ENCODE data around the gene COBL.

Gene COBL

DNA sequence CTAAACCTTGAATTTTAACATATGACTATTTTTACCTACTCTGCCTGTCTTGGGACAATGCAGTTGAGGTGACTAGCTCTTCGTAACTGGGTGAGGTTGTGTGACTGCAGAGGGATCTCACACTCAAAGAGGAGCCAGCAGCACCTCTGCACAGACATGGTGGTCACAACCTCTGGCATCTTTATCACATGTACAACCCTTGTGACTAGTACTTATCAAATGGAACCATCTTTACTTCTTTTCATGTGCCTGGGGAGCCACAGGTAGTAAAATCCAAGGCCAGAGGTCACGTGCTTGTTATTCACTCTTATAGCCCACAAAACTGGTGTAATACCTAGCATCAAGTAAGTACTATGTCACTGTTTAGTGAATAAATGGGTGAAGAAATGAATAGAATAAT lies 244.3 kb downstream of the COBL start:
- DNase-seq = no peak

DNA sequence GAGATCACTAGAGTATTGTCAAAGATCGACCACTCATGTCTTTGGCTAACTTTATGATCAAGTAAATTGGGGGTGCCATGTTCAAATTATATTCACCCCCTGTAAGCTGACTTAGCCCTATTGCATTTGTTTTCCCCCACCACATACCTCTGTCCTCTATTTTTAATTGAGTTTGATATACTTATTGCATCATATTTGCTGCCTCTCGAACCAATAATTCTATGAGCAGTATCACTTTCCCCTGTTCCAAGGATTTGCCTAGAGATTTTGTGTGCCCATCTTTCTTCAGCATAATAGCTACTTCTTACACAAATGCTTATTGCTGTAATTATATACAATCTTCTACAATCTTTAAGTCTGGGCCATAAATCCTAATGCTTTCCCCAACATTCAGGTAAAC lies 245.2 kb downstream of the COBL start:
- no peak for DNase-seq

DNA sequence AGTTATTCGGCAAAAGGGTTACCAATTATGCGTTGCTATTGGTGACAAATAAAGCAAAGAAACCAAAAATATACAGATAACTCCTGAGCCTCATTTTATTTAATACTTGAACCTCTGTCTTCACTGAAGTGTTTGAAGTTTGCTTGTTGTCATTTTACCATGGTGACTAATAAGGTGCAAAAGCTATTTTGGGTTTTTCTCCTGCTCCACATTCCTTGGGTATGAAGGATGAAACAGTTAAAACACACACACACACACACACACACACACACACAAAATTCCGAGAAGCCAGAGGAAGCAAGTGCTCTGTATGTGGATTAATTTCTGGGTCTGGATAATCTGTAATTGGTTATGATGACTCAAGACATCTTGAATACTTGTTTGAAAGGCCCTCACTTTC lies 246.5 kb downstream of the COBL start:
- DNase-seq = no peak

DNA sequence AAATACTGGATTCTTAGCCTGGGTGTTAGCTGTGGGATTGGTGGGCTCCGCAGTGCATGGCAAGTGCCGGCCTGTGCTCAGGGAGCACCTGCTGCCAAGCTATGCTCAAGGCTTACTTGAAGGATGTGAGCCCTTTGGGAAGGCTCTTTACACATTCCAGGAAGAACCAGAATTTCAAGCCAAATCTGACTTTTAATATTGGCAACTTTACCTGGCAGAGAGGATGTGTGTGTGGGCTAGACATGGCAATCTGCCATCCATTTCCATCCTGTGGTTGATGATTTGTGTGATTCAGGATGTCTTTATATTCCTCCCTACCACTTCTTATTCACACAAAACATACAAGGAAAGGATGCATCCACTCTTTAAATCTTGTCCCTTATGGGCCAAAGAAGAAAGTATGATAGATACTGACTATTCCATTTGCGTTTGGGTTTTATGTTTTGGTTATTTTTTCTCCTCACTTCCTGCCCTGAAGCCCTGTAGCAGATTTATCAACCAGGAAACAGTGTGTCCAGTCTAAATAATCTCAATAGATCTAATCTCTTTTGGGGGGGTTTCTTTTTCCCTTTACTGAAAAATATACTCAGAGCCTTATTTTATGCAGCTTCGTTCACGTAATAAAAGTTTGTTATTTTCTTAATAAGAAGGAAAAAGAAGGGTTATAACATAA lies 247.1 kb downstream of the COBL start:
- no peak for DNase-seq

DNA sequence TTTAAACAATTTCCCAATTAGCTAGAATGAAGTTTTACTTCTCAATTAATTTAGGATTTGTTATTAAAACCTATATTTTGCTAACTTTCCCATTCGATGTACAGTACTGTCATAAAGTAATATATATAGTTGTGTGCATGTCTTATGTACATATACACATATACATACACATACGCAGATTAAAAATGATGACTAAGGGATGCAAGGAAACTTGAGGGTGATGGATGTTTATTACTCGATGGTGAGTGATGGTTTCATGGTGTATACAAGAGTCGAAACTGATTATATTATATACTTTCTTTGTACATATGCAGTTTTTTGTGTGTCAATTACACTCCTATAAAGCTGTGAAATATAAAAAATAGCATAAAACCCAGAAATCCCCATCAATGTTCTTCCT lies 248.2 kb downstream of the COBL start:
- no peak for DNase-seq

DNA sequence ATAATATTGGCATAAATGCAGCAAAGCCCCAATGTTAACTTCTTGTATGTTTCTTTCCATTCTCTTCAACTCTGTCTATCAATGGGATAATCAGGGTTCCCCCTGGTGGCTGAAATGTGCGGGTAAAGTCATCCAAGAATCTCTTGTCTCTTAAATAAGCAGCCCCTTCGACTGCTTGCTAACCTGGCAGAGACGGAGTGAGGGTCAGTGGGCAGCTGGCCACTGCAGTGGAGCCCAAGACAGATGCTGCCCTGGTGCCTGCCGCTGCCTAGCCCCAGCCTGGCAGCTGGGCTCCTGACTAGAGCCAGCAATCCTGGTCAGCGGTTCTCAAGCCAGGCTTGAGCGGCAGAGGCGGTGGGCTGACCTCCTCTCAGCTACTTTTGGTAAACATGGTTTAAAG lies 248.9 kb downstream of the COBL start:
- no peak for DNase-seq

DNA sequence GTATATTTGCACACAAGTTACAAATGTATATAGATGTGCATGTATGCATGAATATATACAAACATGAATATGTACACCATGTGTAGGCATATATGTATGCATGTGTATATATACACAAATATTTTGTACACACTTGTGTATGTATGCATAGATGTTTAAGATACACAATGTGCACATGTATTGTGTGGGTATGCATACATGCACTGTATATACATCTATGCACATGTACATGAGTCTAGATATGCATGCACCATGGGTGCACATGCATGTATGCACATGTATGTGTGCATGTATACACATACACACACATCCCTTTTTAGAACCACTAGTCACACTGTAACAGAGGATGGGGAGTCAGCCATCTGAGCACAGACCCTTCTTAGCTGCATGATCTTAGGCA lies 249.4 kb downstream of the COBL start:
- no peak for DNase-seq

DNA sequence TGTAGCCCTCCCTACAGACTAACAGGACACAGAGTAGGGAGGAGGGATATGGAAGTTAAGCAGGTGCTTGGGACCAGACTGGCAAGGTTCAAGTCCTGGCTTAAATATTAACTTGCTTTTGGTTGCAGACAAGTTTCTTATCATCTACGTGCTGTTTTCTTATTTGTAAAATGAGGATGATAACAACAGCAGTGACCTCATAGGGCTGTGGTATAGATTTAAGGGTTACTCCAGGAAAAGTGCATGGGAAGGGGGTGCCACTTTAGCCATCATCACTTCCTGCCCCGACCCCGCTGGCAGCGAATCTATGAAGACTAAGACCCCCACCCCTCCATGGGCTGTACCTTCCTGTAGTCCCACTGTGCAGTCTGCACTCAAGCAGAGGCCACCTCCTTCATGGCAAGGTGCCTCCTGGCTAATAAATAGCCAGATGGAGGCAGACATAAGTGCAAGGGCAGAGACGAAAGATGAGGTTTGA lies 250.2 kb downstream of the COBL start:
- DNase-seq = no peak

DNA sequence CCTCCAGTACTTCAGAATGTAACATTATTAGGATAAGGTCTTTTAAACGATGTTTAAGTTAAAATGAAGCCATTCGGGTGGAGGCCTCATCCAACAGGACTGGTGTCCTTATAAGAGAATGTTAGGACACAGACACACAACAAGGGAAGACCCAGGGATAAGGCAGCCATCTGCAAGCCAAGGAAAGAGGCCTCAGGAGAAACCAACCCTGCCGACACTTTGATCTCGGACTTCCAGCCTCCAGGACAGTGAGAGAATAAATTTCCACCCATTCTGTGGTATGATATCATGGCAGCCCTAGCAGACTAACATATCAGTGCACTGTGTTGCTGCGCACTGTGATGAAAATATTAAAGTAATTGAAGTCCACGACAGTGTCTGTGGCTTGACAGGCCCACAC lies 250.8 kb downstream of the COBL start:
- DNase-seq = no peak

DNA sequence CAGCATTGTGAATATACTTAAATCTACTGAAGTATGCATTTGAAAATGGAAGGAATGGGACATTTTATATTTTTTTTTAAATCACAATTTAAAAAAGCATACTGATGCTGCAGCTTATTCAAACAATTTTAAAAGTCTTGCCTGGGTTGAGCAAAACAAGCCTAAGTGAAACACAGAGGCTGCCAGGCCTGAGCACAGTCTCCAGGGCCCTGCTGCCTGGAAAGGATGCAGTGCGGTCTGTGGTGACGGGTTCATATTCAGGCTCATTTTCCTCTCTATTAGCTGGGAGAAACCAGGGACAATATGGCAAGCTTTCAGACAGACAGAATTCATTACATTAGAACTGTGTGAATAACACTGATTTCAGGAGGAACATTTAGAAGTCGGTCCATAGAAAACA lies 251.9 kb downstream of the COBL start:
- DNase-seq = no peak

DNA sequence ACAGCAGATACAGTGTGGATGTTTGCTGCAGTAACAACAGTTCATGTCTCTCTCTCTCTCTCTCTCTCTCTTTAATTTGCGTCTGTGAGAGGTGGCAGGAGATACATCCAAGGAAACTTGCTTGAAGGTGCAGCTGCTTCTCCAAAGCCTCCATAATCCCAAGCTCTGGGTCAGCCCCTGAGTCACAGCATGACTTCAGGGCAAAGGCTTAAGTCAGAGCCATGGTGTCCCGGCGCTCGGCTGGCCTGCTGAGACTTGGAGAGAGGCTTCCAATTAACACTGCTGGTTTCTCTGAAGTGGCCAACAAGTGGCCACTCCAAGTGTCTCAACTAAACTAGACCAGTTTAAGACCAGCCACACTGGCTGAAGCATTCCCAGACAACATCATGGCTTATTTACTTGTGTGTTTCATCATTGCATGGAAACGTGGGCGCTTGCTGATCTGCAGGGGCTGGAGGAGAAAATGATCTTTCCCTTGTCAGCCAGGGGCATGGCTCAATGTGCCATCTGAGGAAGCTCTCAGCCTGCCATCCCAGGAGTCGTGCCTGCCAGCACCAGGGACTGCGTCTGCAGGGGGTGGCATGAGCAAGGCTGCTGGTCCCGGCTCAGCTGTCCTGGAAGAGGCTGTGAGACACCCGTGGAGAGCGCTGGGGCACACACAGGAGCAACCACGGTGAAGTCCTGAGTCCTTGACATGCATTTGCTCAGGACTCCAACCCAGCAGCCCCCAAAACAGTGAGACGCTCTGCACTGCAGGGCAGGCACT lies 254.2 kb downstream of the COBL start:
- DNase-seq = no peak

DNA sequence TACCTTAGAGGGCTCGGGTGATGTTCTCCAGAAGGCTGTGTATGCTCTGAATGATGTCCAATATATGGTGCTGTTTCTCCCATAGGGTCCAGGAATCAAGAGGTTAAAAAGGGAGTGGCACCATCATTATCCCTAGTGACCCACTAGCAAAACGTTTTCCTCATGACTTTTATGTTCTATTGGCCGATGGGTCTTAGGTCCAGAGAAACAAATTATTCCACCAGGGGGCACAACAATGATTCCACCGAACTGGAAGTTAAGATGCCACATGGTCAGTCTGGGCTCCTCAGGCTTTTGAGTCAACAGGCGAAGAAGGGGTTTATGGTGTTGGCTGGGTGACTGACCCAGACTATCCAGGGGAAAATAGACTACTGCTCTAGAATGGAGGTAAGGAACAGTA lies 256.1 kb downstream of the COBL start:
- DNase-seq = no peak

DNA sequence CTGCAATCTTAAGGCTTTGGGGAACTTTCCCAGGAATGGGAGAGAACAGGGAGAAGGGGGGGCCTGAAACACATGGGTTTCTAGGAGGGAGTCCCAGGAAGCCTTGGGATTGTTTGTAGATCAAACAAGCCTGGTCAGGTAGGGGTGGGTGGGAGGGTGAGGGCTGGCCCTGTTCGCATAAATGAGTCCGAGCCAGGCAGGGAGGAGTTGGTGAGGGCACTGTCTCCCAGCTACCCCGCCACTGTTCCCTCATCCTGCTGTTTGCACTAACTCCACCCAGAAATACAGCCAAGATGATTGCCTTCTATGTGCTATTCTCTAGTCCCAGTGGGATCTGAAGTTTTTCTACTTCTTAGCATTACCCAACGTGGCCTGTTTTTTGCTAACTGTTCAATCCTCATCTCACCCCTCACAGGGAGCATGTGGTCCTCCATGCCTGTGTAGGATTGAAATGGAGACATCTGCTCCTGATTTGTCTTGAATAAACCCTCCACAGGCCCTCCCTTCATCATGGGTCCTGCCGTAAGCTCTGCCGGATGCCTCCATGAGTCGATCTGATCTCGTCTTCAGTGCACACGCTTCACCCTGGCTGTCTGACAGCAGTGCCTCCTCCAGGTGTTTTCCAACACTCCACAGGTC lies 257.0 kb downstream of the COBL start:
- DNase-seq = no peak

DNA sequence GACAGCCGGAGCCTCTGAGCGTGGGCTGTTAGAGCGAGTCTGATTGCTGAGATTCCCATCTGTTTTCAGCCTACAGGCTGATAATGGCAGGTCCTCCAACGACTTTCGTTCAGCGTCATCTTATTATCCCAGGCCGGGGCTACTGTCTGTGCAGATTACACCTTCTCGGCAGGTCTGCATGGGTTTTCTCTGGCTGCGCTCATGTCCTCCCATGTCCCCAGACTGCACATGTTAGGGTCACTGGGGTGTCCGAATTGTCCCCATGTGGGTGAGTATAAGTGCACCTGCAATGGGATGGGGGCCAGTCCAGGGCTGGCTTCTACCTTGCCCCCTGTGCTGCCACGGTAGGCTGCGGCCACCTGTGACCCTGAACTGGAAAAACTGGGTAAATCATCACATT lies 257.8 kb downstream of the COBL start:
- DNase-seq = no peak

DNA sequence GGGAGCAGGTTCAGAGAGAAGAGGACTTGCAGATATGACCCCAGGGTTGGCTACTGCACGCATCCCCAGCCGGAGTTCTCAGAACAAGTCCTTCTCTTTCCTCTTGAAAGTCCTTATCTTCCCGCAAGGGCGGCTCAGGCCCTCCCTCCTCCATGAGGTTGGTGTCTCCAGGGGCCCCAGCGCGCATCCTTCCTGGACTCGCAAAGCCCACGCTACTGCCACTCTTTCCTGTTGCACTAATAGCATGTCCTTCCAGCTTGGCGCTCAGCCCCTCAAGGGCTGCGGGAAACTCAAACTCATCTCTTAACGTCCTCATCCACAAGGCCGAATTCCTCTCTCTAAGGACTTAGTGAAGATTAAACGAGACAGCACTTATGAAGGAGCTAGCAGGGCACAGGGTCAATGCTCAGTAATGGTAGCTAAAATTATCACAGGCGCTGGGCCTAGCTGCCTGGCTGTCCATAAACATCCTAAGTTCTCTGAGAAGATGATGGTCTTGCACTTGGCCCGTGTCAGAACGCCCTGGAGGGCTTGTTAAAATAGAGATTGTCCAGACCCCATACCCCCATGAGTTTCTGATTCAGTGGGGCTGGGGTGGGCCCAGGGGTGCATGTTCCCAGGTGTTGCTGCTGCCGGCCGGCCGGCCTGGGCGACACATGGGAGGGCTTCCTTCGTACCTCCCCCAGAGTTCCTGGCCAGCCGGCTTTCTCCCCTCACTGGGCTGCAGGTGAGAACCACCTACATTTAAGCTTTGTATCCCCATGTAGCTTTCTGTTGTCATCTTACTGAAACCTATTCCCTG lies 261.4 kb downstream of the COBL start:
- DNase-seq = no peak

DNA sequence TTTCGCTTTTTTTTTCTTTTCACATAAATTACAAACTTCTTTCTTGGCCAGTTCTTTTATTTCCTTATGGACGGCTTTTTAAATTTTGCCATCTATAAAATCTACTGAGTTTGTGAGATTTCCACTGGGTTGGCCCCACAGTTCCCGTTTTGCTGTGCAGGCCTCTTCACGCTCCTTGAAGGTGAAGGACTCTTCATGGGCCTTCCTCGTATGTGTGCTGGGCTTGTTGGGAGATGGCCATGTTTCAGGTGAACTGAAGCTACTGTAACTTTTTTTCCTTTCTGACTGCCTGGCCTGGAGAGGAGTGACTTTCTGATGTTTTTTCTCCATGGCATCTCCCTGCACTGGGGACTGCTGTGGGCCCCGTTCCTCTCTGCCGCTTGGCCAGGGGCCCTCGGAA lies 262.4 kb downstream of the COBL start:
- DNase-seq = no peak

DNA sequence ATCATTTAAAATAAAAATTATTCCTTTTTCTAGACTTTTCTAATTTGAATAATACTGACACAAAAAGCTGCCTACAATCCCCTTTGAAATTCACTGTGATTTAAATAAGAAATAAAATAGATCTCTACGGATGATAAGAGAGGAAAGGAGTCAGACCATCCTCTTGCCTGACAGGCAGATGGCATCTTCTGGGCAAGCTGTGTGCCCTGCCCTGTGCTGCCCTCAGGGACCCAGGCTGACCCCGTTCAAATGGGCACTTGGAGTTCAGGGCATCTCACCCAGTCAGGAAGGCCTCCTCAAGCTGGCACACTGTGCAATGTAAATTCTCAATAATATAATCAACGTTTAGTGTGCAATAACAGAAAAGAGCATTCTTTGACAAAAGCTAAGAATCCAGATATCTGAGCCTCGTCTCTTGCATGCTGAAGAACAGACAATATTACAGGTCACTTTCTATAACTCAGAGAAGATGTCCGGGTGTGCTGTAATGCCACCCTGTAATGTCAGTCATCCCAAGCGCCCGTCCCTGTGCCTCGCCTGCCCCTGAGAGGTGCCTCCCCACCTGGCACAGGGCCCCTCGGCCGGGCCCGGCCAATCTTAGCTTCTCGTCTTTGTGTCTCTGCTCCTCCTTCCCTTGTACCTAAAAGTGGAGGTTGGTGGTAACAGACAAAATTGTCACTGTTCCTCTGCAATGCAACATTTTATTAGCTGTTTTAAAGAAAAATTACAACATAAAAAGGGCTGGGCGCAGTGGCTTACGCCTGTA lies 263.3 kb downstream of the COBL start:
- DNase-seq = no peak

DNA sequence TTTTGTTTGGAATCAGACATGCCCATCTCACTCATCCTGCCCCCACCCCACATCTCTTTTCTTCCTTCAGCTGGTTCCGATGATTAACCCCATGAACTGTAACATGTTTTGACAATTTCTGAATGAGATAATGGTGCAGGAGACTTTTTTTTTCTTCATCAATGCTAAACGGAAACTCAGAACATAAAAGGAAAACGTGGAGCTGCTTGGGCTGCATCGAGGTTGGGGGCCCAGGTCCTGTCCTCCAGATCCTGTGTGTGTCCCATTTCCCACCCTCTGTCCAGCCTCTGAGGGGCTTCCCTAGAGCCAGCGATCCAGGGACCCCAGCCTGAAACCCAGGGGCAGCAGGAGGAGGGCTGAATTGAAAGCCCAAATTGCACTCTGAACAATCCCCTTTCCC lies 270.1 kb downstream of the COBL start:
- no peak for DNase-seq

DNA sequence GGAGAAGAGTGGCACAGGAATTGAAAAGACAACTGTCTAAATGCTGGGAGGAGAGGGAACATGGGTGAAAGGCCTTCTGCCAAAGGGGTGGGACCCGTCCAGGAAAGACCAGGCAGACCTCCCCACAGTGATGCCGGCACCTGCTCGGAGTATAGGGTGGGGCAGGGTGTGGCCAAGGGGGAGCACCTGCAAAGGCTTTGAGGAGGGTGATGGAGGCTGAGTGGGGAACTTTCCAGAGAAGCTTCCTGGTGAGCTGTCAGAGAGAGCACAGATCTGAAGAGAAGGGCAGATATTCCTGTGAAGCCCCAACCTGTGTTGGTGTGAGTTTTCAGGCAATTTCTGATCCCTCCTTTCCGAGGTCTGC lies 270.5 kb downstream of the COBL start:
- DNase-seq = no peak

DNA sequence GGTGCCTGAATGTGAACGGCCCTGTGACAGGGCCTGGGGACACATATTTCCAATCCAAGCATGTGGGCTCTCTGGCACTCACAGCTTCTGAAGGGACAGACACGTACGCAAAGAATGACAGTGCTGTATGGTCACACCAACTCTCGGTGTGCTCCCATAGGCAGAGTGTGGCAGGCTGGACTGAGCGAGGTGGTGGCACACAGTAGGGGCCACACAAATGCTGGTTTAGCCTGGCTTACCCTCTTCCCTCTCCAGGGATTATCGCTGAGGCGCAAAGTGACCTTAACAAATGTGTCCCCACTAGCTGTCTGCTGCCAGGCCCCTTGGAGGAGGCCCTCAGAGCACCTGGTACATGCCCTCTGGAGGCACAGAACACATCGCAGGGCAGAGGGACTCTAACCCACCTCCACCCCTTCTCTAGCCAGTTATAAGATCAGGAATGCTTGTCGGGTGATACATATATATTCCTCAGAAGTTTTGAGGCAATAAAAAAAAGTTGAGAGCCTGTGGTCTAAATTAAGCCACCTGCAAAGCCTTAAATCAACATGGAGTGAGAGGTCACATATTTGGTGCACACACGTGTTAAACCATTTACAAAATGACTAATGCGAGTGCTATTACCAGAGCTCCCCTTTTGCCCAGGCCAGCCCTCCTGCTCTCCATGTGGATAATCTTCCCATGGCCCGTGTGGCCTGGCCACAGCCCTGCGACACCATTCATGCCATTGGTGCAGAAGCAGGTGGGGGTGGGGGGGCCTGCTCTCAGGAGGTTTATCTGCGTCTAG lies 271.1 kb downstream of the COBL start:
- no peak for DNase-seq

DNA sequence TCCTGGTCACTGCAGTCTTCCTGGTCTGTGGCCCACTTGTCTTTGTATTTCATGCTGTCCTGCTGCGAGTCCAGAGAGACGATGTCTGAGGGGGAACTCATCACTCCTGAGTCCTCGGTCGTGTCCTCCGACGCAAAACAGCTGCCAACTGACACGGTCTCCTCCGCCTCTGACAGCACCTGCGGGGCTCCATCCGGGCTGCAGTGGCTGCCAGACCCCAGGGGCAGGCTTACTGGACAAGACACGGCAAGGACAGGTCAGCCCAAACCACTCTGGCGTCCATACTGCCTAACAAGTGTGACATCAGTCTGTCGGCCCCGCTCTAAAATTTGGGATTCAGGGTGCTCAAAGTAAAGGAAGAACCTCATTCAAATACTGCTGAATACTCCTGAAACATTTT lies 273.1 kb downstream of the COBL start:
- DNase-seq = no peak

DNA sequence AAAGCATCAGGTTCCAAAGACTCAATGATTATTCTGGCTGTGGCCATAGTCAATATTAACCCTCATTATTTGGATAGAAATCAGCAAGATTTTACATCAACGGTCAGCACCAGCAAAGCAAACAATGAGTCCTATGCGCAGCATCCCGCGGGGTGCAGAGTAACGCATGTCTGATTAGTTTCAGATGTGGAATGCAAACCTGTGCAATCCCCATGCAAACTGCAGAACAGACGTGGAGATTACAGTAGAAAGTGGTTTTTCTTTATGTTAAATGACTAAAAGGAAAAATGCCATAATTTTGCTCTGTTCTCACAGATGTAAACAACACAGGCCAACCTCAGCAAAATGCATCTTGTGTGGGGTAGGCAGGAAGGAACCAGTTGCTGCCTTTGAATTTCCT lies 275.8 kb downstream of the COBL start:
- no peak for DNase-seq
